Fibroblast of mammary gland (primary cell): ENCODE results near the gene PI3.
"Not testable (repeated sequence)": the region's sequence is repeated elsewhere in the genome, so short reads cannot be mapped to it uniquely, and the experiment has no call there.

Source experiments
- DNase-seq: peaks from one replicate; pipeline ENCODE4 v3.0.0-alpha.2; 2010; ENCODE audit warnings: low read depth
- H3K4me3 ChIP-seq: 2 replicates; pipeline ENCODE4 v1.5.1; 2011; ENCODE audit warnings: low read depth, mild to moderate bottlenecking, low read length, moderate library complexity; ENCODE audit not compliant: control insufficient read depth
- CTCF ChIP-seq: conservative IDR thresholded peaks from 2 replicates; pipeline ENCODE4 v1.5.1; 2011; ENCODE audit warnings: low read depth, low read length, inconsistent platforms; ENCODE audit not compliant: control insufficient read depth, insufficient read depth

The PI3 gene

DNA sequence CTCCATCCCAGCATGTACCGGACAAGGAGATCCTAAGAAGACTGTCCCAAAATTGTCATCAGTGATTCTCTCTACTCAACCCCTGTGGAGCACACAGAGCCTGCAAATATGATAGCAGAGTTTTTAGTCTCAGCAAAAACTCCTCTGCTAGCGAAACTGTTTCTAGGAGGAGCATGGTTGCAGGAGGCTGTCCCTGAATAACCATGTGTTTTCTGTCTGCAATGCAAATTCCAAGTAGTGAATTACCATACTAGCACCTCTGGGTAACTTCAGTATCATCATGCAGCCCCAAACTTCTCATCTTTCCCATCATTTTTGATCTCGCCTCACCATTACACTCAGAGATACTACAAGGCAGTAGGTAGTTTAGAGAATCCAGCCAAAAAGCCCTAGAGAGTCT lies 25.6 kb upstream of the PI3 start:
- no peak for TF ChIP-seq CTCF

DNA sequence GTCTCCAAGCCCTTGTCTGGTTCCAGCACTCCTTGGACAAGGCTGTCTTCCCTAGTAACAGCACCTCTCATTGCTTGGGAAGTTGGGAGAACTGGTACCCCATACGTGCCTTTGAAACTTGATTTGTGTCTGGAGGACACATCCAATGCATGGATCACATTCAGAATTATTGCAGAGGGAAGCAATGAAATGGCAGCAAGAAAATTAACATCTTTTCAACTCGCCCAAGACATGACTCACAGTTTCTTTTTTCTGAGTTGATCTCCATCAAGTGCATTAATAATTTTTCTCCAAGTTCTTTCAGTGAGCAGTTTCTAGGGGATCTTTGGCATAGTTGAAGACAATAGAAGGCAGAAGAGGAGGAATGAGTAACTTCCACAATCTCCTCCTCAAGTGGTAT lies 22.3 kb upstream of the PI3 start:
- H3K4me3 ChIP-seq, result no peak overlapping the region
- TF ChIP-seq CTCF, result no peak
- DNase-seq, result no peak

More for the DNA sequence above, 25.6 kb upstream of the PI3 start:
- no peak for DNase-seq
- no peak overlapping the region for H3K4me3 ChIP-seq

DNA sequence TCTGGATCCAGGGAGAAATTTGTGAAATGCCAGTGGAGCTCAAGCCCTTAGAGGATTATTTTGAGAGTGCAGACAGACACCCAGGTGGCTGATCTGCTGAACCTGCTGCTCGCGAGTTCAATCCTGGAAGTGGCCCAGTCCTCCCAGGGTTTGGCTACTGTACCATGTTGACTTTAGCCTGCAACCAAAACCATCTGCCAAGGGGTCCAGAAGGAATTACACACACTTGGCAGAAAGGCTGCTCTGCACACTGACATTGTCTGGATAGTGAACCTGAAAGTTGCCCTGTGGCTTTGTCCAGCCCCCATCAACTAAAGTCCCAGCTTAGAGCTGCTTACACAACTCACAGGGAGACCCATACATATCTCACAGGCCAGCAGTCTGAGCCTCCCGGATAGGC lies 21.6 kb upstream of the PI3 start:
- no peak for TF ChIP-seq CTCF
- no peak overlapping the region for H3K4me3 ChIP-seq
- no peak for DNase-seq

DNA sequence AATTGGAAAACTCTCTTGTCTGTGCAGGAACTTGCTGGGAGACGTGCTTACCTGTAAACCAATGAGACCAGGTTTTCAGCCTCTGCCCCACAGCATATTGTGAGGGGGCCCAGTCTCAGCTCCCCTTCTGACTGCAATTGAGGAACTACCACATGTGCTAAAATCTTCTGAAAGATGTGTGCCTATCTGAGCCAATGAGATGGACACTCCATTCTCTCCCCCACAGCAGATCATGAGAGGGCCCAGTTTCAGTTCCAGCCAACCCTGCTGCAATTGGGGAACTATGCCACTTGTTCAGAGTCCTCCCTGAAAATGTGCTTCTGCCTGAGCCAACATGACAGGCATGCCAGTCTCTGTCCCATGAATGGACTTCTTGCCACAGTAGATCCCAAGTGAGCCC lies 20.9 kb upstream of the PI3 start:
- TF ChIP-seq CTCF, result no peak
- no peak overlapping the region for H3K4me3 ChIP-seq
- no peak for DNase-seq

DNA sequence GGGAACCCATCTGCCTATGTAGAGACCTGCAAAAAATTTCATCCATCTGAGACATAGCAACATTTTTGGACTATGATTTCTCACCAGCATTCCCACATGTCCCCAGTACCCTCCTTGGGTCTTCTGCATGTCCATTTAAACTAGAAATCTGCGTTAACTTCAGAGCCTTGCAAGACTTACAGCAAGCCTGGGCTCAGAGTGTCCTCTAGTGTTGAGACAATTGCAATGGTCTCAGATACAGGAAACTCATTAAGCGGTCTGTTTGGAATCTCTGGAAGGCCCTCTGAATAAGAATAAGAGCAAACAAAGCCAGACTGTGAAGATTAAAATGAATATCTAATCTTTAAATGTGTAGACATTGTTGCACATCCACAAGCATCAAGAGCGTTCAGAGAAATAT lies 20.5 kb upstream of the PI3 start:
- no peak for TF ChIP-seq CTCF
- no peak for DNase-seq
- H3K4me3 ChIP-seq, result no peak overlapping the region

DNA sequence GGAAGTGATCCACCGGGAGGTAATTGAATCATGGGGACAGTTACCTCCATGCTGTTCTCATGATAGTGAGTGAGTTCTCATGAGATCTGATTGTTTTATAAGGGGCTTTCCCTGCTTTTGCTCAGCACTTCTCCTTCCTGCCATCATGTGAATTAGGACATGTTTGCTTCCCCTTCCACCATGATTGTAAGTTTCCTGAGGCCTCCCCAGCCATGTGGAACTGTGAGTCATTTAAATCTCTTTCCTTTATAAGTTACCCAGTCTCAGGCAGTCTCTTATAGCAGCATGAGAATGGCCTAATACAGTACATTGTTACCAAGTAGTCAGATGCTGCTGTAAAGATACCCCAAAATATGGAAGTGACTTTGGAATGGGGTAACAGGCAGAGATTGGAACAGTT lies 19.9 kb upstream of the PI3 start:
- not testable (repeated sequence) for DNase-seq, H3K4me3 ChIP-seq

GRCh38 chr20:45156713-45157112 lies 18.0 kb upstream of the PI3 start:
- TF ChIP-seq CTCF, result no peak
- no peak for DNase-seq

More at GRCh38 chr20:45156713-45157112, 18.0 kb upstream of the PI3 start:
- no peak overlapping the region for H3K4me3 ChIP-seq
